ENCODE data around the gene RNASEH2B.

Gene RNASEH2B

DNA sequence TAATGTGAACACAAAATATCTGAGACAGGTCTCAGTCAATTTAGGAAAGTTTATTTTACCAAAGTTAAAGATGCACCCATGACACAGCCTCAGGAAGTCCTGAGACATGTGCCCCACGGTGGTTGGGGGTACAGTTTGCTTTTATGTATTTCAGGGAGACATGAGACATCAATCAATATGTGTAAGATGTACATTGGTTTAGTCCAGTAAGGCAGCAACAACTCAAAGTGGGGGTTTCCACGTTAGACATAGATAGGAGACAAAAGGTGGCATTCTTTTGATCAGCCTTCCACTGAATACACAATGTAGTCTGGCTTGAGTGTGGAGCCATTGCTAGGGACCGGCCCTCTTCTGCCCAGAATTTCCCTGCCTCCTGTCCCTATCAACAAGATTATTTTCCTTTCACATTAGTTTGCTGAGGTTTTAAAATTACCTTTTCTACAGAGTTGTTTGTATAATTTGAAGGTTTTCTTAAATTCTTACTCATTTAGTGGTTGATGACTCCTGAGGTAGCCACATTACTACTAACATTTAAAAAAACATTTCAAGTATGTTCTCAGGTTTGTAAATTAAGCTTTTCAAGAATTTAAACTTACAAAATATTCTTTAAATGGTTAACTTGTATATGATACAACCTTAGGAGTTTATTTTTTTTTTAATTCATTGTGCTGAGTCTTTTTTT lies 33.2 kb downstream of the RNASEH2B start:
- no peak for DNase-seq

DNA sequence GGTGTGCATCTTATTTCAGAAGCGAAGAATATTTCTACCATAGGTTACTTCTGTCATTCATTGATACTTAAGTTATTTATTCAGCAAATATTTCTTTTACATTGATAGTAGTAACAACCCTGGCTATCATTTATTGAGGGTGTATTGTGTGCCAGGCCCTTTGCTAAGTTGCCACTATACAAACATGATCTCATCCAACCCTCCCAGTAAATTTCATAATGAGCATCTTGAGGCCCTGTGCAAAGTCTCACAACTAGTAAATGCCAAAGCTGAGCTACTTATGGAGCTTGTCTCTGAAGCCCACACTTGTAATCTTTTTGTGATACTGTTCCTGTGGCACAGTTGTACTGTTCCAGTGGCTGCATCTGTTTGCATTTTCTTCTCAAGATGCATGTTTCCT lies 36.1 kb downstream of the RNASEH2B start:
- DNase-seq = no peak

DNA sequence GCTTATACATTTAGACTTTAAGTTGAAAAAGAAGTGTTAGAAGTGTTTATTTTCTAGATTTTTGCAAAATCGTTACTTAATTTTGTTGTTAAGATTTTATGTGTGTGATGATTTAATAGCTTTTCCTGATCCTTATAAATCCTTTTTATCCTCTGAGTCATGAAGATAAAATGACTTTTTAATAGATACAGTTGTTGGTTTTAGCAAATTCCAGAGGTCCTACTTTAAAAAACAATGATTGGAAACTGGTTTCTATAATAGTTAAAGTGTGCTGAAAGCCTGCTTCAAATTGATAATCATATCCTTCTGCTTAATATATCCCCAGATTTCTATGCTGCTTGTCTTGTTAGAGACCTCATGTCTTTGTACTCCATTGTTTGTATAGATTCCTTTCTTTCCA lies 39.0 kb downstream of the RNASEH2B start:
- no peak for DNase-seq

DNA sequence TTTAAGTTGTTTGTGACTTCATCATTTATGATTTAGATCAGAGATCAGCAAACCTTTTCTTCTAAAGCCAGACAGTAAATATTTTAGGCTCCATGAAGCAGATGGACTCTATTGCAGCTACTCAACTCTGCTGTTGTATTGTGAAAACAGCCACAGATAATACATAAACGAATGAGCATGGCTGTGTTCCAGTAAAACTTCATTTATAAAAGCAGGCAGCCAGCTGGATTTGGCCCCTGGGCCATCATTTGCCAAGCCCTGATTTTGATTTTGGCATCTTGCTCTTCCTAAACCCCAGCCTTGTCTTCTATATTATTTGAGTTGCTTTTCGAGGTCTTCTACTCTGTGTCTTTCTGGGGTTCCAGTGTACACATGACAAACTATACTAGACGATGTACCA lies 41.3 kb downstream of the RNASEH2B start:
- no peak for DNase-seq

DNA sequence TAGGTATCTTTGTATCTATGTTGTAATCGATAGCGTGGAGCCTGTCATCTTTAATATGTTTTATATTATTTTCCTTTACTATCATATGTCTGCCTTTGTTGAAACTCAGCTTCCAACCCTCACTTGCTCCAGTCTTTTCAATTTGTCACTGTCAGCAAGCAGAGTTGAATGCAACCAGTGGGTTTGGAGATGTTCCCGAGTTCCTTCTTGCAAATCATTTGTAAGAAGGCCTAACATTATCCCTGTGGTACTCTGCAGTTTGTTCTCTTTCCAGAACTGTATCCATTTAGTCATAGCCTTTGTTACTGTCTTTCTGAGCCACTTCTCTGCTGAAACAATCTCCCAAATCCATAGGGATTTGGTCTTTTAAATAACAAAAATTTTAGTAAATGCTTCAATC lies 41.8 kb downstream of the RNASEH2B start:
- DNase-seq = no peak

DNA sequence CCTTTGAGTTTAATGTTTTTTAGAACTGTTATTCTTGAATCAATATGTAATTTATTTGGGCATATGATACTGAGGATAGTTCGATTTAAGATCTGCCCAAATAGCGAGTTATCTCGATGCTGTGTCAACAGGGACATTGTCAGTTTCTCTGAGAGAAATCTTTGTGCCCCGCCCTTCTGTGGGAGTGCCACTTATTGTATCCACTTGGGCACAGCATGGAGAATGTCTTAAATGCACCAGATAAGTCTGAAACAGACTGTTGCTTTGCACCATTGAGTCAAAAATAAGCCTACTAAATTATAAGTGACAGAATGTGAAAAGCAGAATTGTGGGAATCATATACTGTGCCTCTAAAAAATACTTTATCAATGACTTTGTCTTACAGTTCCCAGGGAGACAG lies 45.6 kb downstream of the RNASEH2B start:
- DNase-seq = no peak

DNA sequence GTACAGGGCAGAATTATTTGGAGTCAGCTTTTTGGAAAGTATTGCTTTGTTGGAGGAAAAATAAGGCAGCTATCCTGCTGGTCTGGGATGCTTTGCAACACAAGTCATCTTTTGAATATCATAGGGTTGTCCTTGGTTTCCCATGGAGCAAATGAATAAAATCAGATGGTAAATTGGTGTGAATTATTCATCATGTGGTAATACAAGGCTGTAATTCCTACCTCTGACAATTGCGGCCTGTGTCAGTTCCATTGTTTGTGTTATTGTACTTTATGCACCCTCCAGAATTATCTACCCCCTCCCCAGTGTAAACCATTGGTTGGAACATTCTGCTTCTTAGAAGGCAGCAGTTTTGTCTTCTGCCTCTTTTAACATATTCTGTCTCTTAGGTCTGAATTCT lies 46.2 kb downstream of the RNASEH2B start:
- no peak for DNase-seq

DNA sequence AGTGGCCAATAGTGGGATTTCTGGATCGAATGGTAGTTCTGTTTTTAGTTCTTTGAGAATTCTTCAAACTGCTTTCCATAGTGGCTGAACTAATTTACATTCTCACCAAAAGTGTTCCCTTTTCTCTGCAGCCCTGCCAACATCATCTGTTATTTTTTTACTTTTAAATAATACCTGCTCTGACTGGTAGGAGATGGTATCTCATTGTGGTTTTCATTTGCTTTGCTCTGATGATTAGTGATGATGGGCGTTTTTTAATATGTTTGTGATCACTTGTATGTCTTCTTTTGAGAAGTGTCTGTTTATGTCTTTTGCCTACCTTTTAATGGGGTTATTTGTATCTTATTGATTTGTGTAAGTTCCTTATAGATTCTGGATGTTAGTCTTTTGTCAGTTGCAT lies 48.0 kb downstream of the RNASEH2B start:
- no peak for DNase-seq

DNA sequence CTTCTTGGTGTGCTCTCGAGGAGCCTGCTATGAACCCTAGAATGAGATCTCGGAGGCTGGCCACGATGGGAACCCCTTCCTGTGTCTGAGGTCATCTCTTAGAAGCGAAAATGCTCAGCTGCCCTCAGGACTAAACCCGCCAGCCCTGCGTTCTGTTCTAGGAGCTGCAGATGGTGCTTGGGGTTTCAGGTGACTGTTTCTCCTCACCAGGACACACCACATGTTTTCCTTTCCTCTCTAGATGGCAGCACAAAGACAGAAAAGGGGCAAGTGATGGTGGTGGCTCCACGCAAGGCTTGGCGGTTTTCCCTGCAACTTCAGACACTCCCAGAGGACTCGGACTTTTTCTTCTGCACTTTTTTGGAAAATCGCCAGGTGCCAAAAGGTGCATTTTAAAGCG lies 60.1 kb downstream of the RNASEH2B start:
- DNase-seq = no peak

DNA sequence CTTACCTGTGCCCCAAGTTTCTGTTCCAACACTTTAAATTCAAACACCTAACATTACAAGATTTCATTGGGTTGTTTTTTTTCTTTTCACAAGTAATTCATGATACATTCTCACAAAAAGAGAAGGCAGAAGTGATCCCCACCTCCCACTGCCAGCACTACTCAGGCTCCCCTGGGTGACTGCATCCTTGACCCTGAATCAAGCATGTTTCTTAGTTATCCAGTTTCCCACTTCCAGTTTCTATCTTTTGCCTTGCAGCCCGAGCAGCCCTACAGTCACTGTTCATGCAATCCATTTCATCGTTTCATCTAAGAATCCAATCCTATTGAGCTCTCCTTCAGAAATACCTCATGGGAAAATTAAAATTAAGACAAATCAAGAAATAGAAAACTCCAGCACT lies 61.4 kb downstream of the RNASEH2B start:
- no peak for DNase-seq

DNA sequence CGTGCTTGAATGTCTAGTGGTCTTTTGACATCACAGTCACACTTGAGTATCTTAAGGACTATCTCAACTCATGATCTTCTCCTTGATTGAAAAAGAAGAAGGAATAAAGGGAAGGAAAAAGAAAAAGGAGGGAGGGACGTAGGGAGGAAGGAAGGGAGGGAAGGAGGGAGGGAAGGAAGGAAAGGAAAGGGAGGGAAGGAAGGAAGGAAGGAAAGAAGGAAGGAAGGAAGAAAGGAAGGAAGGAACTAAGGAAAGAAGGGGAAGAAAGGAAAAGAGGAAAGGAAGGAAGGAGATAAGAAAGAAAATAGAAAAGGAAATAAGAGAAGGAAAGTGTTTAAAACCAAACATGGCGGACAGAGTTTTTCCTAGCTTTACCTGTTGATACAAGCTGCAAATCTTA lies 64.7 kb downstream of the RNASEH2B start:
- no peak for DNase-seq

DNA sequence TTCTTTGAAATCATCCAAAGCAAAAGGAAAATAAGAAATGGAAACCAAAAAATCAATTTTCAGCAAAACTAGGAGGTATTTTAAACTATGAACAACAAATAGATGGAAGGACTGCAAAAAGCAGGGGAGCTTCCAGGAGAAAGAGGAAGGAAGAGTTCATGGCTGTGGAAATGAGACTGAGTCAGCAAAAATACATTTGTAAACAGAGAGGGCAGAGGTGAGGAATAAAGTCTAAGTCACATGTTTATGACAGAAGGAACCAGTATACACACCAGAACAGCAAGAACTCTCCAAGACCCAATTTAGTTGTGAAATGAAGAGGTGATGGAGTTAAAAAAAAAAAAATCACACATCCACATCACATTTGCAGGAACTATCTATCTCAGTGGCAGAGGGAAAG lies 69.6 kb downstream of the RNASEH2B start:
- no peak for DNase-seq

DNA sequence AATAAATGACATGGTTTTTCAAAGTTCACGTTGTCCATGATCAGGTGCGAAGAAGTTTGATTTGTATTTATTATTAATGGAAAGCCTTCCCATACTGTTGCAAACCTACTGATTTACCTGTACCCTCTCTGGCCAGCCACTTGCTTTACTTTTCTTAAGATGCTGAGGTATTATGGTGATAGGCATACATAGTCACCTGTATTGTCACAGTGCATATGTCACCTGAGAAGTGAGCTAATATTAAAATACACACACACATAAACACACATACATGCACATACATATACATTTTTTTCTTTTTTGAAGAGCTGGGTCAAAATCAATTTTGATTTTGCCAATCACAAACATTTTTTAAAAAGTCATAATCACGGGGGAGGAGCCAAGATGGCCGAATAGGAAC lies 72.1 kb downstream of the RNASEH2B start:
- DNase-seq = no peak

DNA sequence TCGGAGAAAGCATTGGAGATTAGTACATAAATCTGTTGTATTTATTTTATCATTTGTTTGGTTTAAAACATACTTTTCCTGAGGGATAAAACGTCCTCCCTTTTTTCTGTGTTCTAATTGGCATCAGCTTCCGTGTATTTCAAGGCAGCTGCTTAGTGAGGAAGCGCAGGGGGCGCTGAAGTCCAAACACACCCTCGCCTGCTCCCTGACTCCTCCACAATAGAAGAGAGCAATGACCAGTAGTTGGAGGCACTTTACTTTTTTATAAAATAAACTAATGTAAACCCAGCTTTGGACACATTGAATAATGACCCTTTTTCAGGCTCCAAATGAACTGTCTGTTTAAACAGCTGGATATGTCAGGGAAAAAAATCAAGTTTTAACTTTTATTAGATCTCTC lies 79.9 kb downstream of the RNASEH2B start:
- no peak for DNase-seq

DNA sequence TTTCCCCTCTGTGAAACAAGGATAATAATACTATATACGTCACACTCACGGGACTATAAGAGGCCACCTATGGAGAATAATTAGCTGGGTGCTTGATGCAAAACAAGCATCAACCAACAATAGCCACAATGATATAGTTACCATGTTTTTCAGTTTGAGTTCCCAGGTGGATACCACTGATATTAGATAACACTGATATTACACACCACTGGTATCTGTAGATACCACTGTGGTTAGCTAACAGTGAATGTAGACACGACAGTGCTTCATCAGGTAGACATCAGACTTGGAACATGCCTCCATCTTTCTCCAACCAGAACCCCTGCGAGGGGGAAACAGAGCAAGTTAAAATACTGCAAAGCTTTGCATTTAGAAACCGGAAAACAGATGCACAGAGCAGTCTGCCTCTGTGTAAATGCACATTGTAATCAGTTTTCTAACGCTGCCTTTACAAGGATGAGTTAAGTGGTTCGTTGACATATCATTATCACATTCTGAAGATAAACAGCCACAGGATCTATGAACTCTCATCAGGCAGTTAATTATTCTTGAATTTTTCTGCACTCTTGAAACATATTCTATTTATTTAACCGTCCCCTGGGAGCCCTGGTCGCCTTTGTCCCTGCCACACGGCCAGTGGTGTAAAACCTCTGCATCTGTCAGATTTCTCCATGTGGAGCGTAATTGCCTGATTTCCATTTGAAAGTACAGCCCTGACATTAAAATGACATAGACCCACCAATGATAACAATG lies 80.7 kb downstream of the RNASEH2B start:
- DNase-seq = no peak

DNA sequence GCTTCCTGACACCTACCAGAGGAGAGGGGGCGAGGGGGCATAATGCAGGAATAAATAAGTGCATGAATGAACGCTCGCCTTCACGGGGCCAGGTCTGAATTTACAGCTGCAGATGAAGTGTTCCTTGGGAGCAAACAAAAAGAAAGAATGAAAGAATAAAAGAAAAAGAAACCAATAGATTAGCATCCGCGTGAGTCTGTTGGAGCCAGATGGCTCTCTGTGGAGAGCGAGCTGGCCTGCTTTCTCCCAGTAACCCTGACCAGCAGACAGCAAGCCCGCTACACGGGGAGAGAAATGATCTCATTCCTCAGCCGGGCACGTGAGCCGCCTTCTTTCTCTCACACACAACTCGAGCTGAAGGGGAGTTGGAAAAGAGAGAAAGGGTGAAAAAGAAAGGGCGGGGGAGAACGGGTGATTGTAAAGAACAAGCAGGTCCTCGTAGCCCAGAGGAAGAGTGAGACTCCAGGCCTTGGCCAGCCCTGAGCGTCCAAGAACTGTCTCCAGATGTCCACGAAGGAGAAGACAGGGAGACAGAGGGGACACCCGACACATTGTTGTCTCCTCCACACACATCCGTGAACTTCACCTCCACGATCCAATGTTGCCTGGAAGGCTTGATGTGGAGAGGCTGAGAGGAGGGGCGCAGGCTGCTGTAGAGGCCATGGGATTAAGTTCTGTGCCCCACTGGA lies 81.4 kb downstream of the RNASEH2B start:
- DNase-seq = no peak

DNA sequence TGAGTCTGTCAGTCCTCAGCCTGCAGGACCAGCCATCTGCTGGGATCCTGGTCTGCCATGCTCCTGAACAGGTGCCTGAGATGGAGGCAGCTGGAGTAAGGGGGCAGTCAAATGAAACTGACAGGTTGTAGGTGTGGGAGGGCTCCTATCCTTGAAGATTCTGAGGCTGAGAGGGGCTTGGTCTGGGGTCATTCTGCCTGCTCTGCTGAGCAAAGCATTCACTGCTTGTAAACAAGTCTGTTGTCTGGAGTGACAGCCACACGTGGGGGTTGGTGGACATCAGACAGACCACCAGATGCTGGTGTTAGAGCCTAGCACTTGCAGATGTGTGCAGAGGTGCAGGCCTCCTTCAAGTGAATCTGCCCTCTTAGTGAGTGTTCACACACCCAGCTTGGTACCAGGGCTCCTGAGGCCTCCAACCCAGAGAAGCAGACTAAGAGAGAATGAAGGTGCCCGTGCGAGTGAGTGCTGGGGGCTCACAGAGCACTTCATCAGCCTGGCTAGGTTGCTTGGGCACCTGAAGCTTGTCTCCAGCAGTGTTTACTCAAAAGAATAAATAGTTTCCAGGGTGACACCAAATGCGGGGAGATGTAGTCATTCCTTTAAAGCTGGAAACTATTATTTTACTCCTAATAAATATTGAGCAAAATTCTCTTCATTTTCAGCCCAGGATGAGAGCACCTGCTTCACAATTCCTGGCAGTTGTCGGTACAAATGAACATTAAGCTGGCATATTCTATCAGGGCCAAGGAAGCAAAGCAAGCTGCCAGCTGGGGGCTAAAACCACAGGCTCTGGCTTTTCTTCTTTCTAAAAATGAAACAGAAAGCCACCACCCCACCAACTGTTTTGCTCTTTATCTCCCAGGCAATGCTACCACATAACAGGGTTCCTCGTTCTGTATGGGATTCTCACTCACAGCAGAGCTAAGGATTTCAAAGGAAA lies 82.3 kb downstream of the RNASEH2B start:
- DNase-seq = no peak

DNA sequence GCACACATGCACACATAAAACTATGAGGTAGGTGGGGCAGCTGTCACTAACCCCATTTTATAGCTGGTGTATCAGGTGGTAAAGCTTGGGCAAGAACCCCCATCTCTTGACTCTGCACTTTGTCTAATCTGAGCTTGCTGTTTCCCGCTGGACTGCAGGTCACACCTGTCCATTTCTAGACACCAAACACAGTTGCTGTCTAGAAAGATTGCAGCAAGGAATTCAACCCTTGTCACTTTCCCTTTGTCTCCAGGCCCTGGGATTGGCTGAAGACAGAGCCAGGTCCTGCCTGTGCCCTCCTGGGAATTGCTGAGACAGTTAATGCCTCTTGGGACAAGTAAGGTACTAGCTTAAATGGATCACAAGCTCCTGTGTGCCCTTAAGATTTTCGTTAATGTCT lies 83.8 kb downstream of the RNASEH2B start:
- no peak for DNase-seq

DNA sequence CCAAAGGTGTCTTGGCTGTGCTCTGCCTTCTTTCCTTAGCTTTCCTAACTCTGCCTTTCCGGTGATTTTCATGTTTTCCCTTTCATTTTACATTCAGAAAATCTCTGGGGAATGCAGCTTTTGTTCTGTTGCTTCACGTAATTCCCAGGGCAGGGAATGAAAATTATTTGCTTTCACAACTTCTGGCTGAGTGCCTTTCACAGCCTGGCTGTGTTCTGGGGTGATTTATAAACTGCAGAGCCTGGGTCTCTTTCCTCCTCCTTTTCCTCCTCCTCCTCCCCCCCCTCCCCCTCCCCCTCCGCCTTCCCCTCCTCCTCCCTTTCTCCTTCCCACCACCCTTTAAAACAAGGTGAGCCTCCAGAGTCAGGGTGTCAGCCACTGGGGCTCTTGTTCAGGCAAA lies 84.3 kb downstream of the RNASEH2B start:
- DNase-seq = no peak

DNA sequence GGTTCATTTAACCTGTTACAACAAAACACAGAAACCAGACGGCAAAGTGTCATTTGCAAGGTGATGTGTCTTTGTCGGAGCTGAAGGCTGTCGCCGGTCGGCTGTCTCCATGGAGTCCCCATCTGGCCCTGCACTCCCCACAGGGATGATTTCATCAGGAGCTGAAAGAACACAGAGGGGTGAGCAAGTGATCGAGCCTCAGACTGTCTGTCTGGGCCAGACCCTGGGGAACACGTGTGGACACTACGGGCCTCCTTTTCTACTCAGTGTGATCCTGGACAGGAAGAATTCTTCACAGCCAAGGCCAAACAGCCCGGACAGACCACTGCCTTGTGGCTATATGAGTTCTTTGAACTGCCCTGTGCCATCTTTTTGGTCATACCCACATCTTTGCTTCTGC lies 85.1 kb downstream of the RNASEH2B start:
- no peak for DNase-seq

DNA sequence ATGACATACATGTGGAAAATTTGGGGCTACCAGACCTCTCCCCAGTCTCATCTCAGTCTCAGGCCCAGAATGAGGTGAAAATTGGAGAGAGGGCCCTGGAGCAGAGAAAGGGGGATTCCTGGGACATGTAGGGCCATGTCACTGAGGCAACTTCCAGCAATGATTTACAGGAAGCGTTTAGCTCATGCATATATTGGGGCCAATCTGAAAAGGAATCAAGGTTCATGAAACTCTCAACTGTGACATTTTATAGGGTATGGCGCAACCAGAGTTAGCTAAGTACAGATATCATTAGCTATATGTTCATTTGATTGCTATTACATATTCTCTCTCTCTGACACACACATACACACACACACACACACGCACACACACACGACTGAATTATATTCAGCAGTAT lies 86.3 kb downstream of the RNASEH2B start:
- no peak for DNase-seq

DNA sequence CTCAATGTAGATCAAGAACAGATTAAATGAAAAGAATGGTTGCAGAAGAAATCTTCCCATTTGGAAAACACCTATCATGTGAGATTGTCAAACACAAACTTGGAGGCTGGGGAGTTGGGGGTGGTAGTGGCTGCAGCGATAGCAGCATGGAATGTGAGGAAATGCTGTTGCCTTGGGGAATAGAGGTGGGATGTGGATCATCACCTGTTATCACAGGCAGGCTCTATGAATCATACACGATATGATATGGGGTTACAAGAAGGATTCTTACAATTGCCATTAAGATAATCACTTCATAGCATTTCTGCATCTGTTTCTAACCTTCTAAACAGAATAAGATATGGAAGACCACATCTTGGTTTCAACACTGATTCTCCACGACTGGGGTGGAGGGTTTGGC lies 88.7 kb downstream of the RNASEH2B start:
- no peak for DNase-seq

DNA sequence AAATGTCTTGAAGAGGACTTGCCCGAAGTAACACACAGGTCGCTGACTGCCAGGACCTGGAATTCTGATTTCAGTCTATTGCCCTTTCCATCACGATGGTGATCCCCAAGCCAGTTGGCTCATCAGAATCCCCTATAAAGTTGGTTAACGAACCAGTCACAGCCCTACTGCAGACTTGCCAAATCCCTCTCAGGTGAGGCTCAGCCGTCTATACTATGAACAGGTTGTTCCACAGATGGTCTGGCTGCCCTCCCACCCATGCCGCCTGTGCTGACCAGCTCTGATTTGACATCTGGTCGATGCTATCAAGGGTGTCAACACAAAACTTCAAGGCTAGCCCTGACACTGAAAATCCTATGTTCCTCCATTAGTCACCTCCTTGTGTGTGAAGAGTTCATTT lies 90.0 kb downstream of the RNASEH2B start:
- DNase-seq = no peak
